Measurements from ENCODE around the gene PASK.
"Not testable (repeated sequence)": the region's sequence is repeated elsewhere in the genome, so short reads cannot be mapped to it uniquely, and the experiment has no call there.

PASK gene

GRCh38 chr2:241108271-241109209, 40.7 kb downstream of the PASK start:
- no peak for DNase-seq (ENCODE audit: low read depth in 1 of 2, low spot score in 1 of 2)

DNA sequence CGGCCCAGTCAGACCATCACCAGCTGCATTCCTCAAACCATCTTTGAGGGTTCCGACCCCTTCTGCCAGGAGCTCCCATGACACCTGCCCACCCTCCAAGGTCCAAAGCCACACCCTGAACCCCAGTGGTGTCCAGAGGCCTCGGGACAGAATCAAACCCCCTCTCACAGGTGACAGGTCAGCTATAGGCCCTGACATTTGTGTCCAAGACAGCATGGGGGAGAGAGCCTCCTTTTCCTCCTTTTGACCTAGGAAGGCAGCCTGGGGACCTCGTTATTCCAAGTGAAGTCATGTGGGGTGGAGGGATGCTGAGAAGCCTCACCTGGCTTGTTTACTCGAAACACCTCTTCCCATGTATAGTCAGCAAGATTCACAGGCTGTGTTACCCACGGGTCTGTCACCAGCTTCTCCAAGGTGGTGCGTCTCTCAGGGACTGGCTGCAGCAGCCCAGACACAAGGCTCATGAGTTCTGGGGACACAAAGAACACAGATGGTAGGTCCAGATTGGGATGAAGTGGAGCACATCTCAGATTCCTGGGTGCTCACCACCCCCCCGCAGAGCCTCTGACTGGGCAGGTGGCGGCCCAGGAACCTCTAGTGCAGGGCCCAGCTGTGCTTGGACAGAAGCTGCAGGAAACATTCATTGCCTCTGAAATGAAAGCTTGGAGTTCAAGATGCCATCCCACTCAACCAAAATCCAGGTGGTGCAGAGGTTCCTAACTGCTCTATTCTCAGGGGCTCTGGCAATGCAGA, 42.1 kb downstream of the PASK start:
- no peak for DNase-seq (ENCODE audit: low read depth in 1 of 2, low spot score in 1 of 2)

- no peak for DNase-seq (ENCODE audit: low read depth in 1 of 2, low spot score in 1 of 2)
Measured at GRCh38 chr2:241105641-241106040, 43.6 kb downstream of the PASK start.

DNA sequence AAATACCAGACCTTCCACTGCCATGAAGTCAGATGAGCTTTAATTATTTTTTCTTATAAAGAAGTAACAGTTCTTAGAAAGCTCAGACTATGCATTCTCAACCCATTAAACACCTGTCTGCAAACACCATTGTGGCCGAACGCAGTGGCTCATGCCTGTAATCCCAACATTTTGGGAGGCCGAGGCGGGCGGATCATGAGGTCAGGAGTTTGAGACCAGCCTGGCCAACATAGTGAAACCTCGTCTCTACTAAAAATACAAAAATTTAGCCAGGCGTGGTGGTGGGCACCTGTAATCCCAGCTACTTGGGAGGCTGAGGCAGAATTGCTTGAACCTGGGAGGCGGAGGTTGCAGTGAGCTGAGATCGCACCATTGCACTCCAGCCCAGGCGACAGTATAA, 44.7 kb downstream of the PASK start:
- not testable (repeated sequence) for DNase-seq (ENCODE audit: low read depth in 1 of 2, low spot score in 1 of 2)

- no peak for DNase-seq (ENCODE audit: low read depth in 1 of 2, low spot score in 1 of 2)
Measured at GRCh38 chr2:241103176-241103595, 46.1 kb downstream of the PASK start.

GRCh38 chr2:241102239-241102803, 47.0 kb downstream of the PASK start, which contains the start of gene MTERF4:
MTERF4 (minus strand) TSS chr2:241102287; CDS start chr2:241102273, 14 bp downstream.
- peak; percentile 84 to 85 for DNase-seq (ENCODE audit: low read depth in 1 of 2, low spot score in 1 of 2)

DNA sequence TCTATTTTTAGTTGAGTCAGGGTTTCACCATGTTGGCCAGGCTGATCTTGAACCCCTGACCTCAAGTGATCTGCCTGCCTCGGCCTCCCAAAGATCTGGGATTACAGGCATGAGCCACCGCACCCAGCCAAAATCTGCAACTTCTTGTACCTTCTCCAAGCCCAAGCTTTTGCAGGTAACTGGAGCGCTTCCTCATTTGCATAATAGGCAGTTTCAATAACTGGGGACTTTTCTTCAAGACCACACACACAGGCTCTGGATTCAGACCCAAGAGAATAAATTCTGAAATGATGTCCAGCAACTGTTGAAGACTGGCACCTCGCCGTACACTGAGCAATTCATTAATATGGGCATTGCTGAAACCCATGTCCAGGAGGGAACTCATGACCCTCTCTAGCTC, 50.0 kb downstream of the PASK start:
- no peak for DNase-seq (ENCODE audit: low read depth in 1 of 2, low spot score in 1 of 2)

DNA sequence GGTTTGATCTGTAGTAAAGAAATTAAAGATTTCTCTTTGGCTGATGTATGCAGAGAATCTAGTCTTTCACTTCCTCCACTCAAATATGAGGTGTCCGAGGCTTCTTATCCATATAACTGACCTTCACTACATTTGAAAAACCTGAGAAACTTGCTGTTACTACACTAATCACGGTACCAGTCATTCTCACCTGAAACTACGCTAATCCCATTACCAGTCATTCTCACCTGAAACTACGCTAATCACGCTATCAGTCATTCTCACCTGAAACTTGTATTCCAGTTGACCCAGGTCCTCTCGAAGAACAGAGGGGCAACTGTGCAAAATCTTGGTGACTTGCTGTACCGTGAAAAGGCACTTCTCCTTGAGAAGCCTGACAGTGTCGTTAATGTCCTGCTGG, 52.3 kb downstream of the PASK start:
- no peak for DNase-seq (ENCODE audit: low read depth in 1 of 2, low spot score in 1 of 2)

DNA sequence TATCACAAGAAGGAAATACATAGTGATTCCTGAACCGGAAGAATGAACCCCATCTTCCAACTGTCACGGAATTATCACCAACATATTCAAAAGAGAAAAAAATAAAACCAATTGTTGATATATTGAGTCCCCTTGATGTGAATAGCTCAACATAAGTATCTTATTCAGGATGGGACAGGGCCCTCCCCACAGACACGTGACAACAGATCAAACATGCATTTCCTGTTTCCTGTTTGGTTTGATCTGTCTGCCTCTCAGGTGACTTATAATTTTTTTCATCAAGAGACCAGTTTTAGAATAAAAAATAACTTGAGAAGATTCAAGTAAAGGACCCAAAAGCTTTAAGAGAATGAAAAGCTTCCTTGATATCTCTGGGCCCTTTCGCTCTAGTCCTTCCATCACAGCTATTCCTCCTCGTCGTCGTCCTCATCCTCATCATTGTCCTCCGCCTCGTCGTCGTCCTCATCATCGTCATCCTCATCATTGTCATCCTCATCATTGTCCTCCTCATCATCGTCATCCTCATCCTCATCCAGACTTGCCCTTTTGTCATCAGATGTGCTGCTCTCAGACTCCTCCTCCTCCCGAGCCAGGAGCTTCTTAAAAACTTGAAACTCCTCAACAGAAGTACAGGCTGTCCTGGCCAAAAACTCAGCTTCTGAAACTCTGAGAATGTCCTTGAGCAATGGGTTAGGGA, 53.5 kb downstream of the PASK start:
- DNase-seq (ENCODE audit: low read depth in 1 of 2, low spot score in 1 of 2) = peak in 1 of 2 donors; percentile 29

DNA sequence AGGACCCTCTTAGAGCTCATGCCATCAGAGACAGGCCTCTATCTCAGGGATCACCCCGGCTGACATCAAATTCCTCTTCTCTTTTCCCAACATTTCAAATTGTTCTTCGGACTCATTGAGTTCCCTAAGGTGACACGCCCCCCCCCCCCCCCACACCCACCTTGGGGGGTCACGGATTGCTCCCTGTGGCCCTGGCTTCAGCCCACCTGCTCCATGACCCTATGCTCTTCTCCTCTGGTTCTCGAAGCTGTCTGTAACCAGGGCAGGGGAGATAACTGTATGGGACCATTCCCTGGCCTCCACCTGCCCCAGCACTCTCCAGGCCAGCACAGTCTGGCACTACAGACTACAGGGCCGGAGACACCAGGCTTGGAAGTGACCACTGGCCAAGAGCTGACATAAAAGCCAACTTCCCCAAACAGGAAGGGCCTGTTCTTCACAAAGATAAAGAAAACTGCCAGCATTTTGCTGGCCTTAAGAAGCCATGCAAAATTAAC, 54.3 kb downstream of the PASK start:
- DNase-seq (ENCODE audit: low read depth in 1 of 2, low spot score in 1 of 2) = no peak

GRCh38 chr2:241094172-241094571, 55.1 kb downstream of the PASK start:
- no peak for DNase-seq (ENCODE audit: low read depth in 1 of 2, low spot score in 1 of 2)

DNA sequence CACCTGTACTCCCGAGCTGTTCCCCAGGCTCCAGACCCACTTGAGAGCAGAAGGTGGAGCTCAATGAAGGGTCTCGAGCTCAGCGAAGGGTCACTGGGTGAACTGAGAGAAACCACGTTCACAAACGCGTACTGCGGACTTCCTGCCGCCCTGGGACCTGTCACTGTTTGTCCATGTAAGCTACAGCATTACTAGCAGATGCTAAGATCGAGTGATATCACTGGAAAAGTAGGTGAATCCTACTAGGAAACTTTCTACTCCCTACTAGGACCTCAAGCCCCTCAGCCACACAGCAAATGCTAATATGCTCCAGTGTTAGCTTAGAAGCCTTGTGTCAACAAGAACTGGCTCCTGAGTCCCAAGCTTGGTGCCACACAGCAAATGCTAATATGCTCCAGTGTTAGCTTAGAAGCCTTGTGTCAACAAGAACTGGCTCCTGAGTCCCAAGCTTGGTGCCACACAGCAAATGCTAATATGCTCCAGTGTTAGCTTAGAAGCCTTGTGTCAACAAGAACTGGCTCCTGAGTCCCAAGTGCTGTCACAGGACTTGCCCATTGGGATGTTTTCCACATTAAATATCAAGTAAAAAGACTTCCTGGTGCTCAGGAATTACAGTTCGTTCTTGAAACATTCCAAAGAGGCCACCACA, 56.0 kb downstream of the PASK start:
- not testable (repeated sequence) for DNase-seq (ENCODE audit: low read depth in 1 of 2, low spot score in 1 of 2)

- DNase-seq (ENCODE audit: low read depth in 1 of 2, low spot score in 1 of 2) = no peak
Measured at GRCh38 chr2:241092677-241093076, 56.6 kb downstream of the PASK start.

GRCh38 chr2:241091734-241092445, 57.4 kb downstream of the PASK start:
- no peak for DNase-seq (ENCODE audit: low read depth in 1 of 2, low spot score in 1 of 2)

DNA sequence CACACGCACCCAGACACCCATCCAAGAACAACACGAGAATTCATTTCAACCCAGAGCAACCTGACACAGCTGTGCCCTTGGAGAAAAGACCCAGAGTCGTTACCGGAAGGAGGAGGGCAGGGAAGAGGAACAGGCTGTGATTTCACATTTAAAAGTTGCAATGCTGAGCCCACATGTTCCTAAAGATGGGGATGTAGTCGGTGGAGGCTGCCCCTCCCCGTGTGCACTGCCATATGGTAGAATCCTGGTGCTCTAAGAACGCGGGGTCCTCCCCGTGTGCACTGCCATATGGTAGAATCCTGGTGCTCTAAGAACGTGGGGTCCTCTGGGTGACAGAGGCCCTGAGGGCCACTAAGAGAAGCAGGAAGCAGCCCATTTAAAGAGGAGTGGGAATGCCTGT, 58.1 kb downstream of the PASK start:
- no peak for DNase-seq (ENCODE audit: low read depth in 1 of 2, low spot score in 1 of 2)

- DNase-seq (ENCODE audit: low read depth in 1 of 2, low spot score in 1 of 2) = no peak
Measured at GRCh38 chr2:241088791-241089732, 60.2 kb downstream of the PASK start.

GRCh38 chr2:241088376-241088775, 60.9 kb downstream of the PASK start:
- DNase-seq (ENCODE audit: low read depth in 1 of 2, low spot score in 1 of 2) = no peak

- DNase-seq (ENCODE audit: low read depth in 1 of 2, low spot score in 1 of 2) = no peak
Measured at GRCh38 chr2:241087420-241088268, 61.6 kb downstream of the PASK start.

Measured in activated CD4-positive, alpha-beta T cell treated with anti-CD3 and anti-CD28 coated beads, Interleukin-2, amount 50 U/mL, for 24 hours (primary cell).